Gastroesophageal sphincter (tissue), 4 donors: ENCODE data around the gene ARCN1. TPM values are rescaled to one million over a fixed set of nuclear protein-coding genes. Genes with fewer than 3 reads are reported as not detected.
"Not testable (repeated sequence)": the region's sequence is repeated elsewhere in the genome, so short reads cannot be mapped to it uniquely, and the experiment has no call there.

Experiments used
- ATAC-seq: fragments of 150-250 bp; one replicate; pipeline ENCODE4 v1.9.1; 2016; ENCODE audit warnings: mild to moderate bottlenecking, moderate library complexity
- H3K27ac ChIP-seq, 4 donors: fragments of 200-600 bp; sonication (generic) in 3 of 4; 1 replicate in 3 of 4; 2 replicates in 1 of 4; pipeline ENCODE4 v1.5.1; 2016 to 2019
- H3K27me3 ChIP-seq: fragments of 200-600 bp; sonication (generic); one replicate; pipeline ENCODE4 v1.5.1; 2019
- H3K36me3 ChIP-seq, 2 donors: fragments of 200-600 bp; sonication (generic); one replicate each; pipeline ENCODE4 v1.5.1; 2019; ENCODE audit warnings: control low read depth in 1 of 2
- H3K4me1 ChIP-seq, 3 donors: fragments of 200-600 bp; sonication (generic); 1 replicate in 2 of 3; 2 replicates in 1 of 3; pipeline ENCODE4 v1.5.1; 2016 to 2019; ENCODE audit warnings: control low read depth in 2 of 3
- H3K4me3 ChIP-seq, 2 donors: fragments of 200-600 bp; sonication (generic); one replicate each; pipeline ENCODE4 v1.5.1; 2019; ENCODE audit warnings: mild to moderate bottlenecking in 1 of 2, moderate library complexity in 1 of 2
- H3K9me3 ChIP-seq, 3 donors: fragments of 200-600 bp; sonication (generic); one replicate each; pipeline ENCODE4 v1.5.1; 2017 to 2019; ENCODE audit warnings: control low read depth in 2 of 3
- CTCF ChIP-seq, 4 experiments: fragments of 200-600 bp in 2 of 4; fragments of 450-650 bp in 2 of 4; sonication (generic) in 1 of 4; IDR thresholded peaks; one replicate each; pipeline ENCODE4 v1.5.1; 2017 to 2019; ENCODE audit warnings: antibody characterized with exemption in 4 of 4, mild to moderate bottlenecking in 2 of 4, moderate library complexity in 2 of 4
- EP300 ChIP-seq: sonication (generic); formaldehyde crosslinking; IDR thresholded peaks from one replicate; pipeline ENCODE4 v1.6.1; 2017; ENCODE audit warnings: antibody characterized with exemption, mild to moderate bottlenecking
- POLR2A ChIP-seq, 2 donors: fragments of 450-650 bp; IDR thresholded peaks; one replicate each; pipeline ENCODE4 v1.6.1; 2017; ENCODE audit warnings: antibody characterized with exemption in 2 of 2, mild to moderate bottlenecking in 2 of 2, moderate library complexity in 1 of 2
- POLR2AphosphoS5 ChIP-seq: sonication (generic); formaldehyde crosslinking; IDR thresholded peaks from one replicate; pipeline ENCODE4 v1.6.1; 2017; ENCODE audit warnings: antibody characterized with exemption
- WGBS, 2 donors: methylation state at CpG; one replicate each; pipeline ENCODE4 v1.1.5; 2018; ENCODE audit warnings: low coverage in 1 of 2; 5-methylcytosine and 5-hydroxymethylcytosine counted together
- total RNA-seq, 4 donors: library from RNA; depleted of rRNA; stranded (reverse); fragments of >200 nt; gene quantifications; one replicate each; pipeline ENCODE4 v1.1.0, GENCODE V29; 2016

Gene ARCN1
- total RNA-seq, 4 donors from 2014 or later: 84.9 to 141 (median 128) TPM

DNA sequence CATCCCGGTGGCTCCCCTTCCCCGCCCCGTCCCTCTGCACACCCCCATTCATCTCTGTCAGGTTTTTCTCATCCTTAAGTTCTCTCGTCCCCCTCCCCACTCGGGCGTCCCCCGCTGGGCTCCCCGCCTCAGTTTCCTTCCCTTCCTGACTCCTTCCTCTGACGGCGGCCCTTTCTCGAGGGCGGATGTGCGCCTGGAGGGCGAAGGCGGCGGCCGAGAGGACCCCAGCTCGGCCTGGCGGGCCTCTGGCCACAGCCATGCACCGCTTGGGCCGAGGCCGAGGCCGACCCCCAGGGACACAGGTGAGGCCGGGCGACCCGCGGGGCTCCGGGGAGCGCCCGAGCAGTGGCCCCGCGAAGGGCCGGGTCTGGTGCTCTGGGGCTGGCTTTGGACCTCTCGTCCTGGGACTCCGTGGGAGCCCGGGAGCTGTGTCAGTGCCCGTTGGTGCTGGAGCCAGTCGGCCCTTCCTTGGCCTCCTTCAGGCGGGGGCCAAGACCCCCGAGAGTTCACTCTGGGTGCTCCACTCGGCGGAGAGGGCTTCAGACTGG lies 38.1 kb downstream of the ARCN1 start:
- Histone ChIP-seq H3K36me3 (peaks cover 0 to 22% of the 10 kb centered on the region in 2 donors), H3K4me1 (peaks cover 0 to 83% (median 24%) of the 10 kb centered on the region in 3 donors), H3K27ac (peak overlapping the region in 3 of 4 donors; percentile 92 to 94 (median 92)), H3K4me3 (peak overlapping the region; percentile 29 to 87), H3K9me3 (no peaks in the 10 kb centered on the region), H3K27me3 (no peaks in the 10 kb centered on the region)
- WGBS, 2 donors: 39% methylated on average over 5 of the region's 42 CpGs; no CpG with 5 or more reads in 1 of the 2 donors
- no peak for TF ChIP-seq EP300
- TF ChIP-seq CTCF (IDR thresholded peaks at IDR 0.05): no peak
- no peak for TF ChIP-seq POLR2A (IDR thresholded peaks at IDR 0.05)
- no peak for TF ChIP-seq POLR2AphosphoS5
- ATAC-seq: no peak

- peak; percentile 41 for ATAC-seq
- WGBS, 2 donors: 8 to 33% methylated on average over 3 to 9 of the region's 54 CpGs
- Histone ChIP-seq H3K4me1 (peaks cover 0 to 83% (median 24%) of the 10 kb centered on the region in 3 donors), H3K27me3 (no peaks in the 10 kb centered on the region), H3K36me3 (peaks cover 0 to 28% of the 10 kb centered on the region in 2 donors), H3K9me3 (no peaks in the 10 kb centered on the region), H3K4me3 (peak overlapping the region; percentile 29 to 87), H3K27ac (peak overlapping the region in 3 of 4 donors; percentile 92 to 94 (median 92))
- TF ChIP-seq CTCF (IDR thresholded peaks at IDR 0.05) (peak in 3 of 4 experiments; percentile 74 to 93 (median 79)), POLR2A (IDR thresholded peaks at IDR 0.05) (no peak)
Measured at GRCh38 chr11:118610773-118611432, 38.7 kb downstream of the ARCN1 start.

- peak overlapping the region in 3 of 4 donors; percentile 49 to 94 (median 92) for H3K27ac ChIP-seq
- H3K4me3 ChIP-seq: peak overlapping the region in 1 of 2 donors; percentile 87
- H3K36me3 ChIP-seq: peaks cover 0 to 33% of the 10 kb centered on the region in 2 donors
- H3K27me3 ChIP-seq, H3K9me3 ChIP-seq, ATAC-seq: not testable (repeated sequence)
- peaks cover 0 to 83% (median 19%) of the 10 kb centered on the region in 3 donors for H3K4me1 ChIP-seq
- WGBS, 2 donors: 53 to 65% methylated on average over 7 to 16 of the region's 19 CpGs
Measured at GRCh38 chr11:118611433-118611795, 39.2 kb downstream of the ARCN1 start.

DNA sequence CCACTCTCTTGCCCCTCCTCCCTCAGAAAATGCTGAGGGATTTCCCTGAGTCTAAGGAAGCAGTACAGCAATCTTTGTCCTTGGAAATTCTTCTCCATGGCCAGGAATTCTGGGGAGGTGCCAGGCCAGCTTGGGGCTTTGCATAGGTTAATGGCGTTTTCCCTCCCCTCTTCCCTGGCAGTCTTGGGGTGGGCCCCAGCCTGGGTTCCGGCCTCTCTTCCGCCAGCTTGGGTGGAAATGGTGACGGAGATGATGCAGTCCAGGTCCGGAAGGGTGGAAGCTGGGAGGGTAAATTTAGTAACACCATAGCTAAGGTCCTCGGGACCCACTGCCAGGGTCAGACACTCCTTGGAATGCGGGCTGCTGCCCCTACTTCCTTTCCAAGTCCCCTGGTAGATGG lies 40.2 kb downstream of the ARCN1 start:
- Histone ChIP-seq H3K27ac (peak overlapping the region in 3 of 4 donors; percentile 62 to 78 (median 63)), H3K9me3 (no peaks in the 10 kb centered on the region), H3K36me3 (peaks cover 0 to 42% of the 10 kb centered on the region in 2 donors), H3K4me3 (no peak overlapping the region), H3K4me1 (peaks cover 0 to 83% (median 13%) of the 10 kb centered on the region in 3 donors), H3K27me3 (no peaks in the 10 kb centered on the region)
- ATAC-seq: no peak
- TF ChIP-seq POLR2AphosphoS5: no peak
- TF ChIP-seq POLR2A (IDR thresholded peaks at IDR 0.05): no peak
- TF ChIP-seq CTCF (IDR thresholded peaks at IDR 0.05): no peak
- TF ChIP-seq EP300: no peak
- 32% methylated on average over 2 to 5 of the region's 7 CpGs for WGBS, 2 donors

GRCh38 chr11:118614511-118614910 lies 42.3 kb downstream of the ARCN1 start:
- peak overlapping the region in 2 of 4 donors; percentile 26 to 63 for H3K27ac ChIP-seq
- peaks cover 0 to 43% of the 10 kb centered on the region in 2 donors for H3K36me3 ChIP-seq
- no peak overlapping the region for H3K4me3 ChIP-seq
- no peak for TF ChIP-seq POLR2AphosphoS5
- no peak for TF ChIP-seq CTCF (IDR thresholded peaks at IDR 0.05)
- TF ChIP-seq EP300: no peak
- no peak for TF ChIP-seq POLR2A (IDR thresholded peaks at IDR 0.05)
- no peak for ATAC-seq
- peaks cover 0 to 87% (median 19%) of the 10 kb centered on the region in 3 donors for H3K4me1 ChIP-seq
- H3K27me3 ChIP-seq: no peaks in the 10 kb centered on the region
- no peaks in the 10 kb centered on the region for H3K9me3 ChIP-seq
- 79 to 87% methylated on average over 4 to 7 of the region's 7 CpGs for whole genome bisulfite sequencing, 2 donors
